ENCODE data around the gene ASB5. TPM values are rescaled to one million over a fixed set of nuclear protein-coding genes. Genes with fewer than 3 reads are reported as not detected.
"Not testable (repeated sequence)": the region's sequence is repeated elsewhere in the genome, so short reads cannot be mapped to it uniquely, and the experiment has no call there.

Gene ASB5
- total and polyA plus RNA-seq, 2 of the 8 experiments (the other 6 are each of a cell fraction or from before 2014, with no cell fraction given): 0.02 TPM; not detected in 1

- peak overlapping the region in 1 of 2 experiments; percentile 28; a peak in 1 of 4 replicates for H3K4me2 ChIP-seq (ENCODE audit: insufficient read depth in 1 of 2, low read depth in 2 of 2, low read length in 2 of 2)
- H3K23ac ChIP-seq (ENCODE audit: insufficient read length); H3K27ac ChIP-seq (ENCODE audit: low read depth, low read length); H4K8ac ChIP-seq (ENCODE audit: extremely low read depth, insufficient read depth, low read length); H2AFZ ChIP-seq (ENCODE audit: low read length); H2AK5ac ChIP-seq (ENCODE audit: low read depth, low read length); H4K91ac ChIP-seq (replicated peaks; ENCODE audit: insufficient read length, low read length); H3K9me3 ChIP-seq (ENCODE audit: insufficient read depth in 2 of 2, low read depth in 1 of 2, low read length in 1 of 2); H2BK5ac ChIP-seq (ENCODE audit: low read depth, low read length); H3K79me2 ChIP-seq (ENCODE audit: control insufficient read depth in 1 of 2, insufficient read depth in 2 of 2, low read length in 2 of 2); H2BK12ac ChIP-seq (ENCODE audit: low read depth, low read length); H3K27me3 ChIP-seq (replicated peaks in 1 of 4; ENCODE audit: control insufficient read depth in 3 of 4, extremely low read depth in 1 of 4, insufficient read depth in 3 of 4, low read length in 3 of 4); POLR2A ChIA-PET (ENCODE audit: partially characterized antibody); DNase-seq (ENCODE audit: low read depth in 1 of 2, low spot score in 2 of 2); H3K36me3 ChIP-seq (ENCODE audit: control insufficient read depth in 2 of 4, insufficient read depth in 4 of 4, low read length in 3 of 4); H3K23me2 ChIP-seq (ENCODE audit: low read depth, low read length); H3K4me1 ChIP-seq (replicated peaks in 1 of 4; ENCODE audit: control insufficient read depth in 3 of 4, insufficient read depth in 4 of 4, low read length in 3 of 4); H4K5ac ChIP-seq (ENCODE audit: insufficient read length, low read depth, low read length); H3K14ac ChIP-seq (ENCODE audit: insufficient read length); CTCF ChIA-PET (ENCODE audit: partially characterized antibody); H2BK120ac ChIP-seq (replicated peaks; ENCODE audit: low read depth, low read length); H4K20me1 ChIP-seq (replicated peaks in 1 of 2; ENCODE audit: control insufficient read depth in 1 of 2, insufficient read depth in 2 of 2, low read length in 2 of 2); H3K79me1 ChIP-seq (ENCODE audit: low read depth, low read length); FAIRE-seq; H3K4me3 ChIP-seq (ENCODE audit: extremely low read depth in 1 of 4, insufficient read depth in 2 of 4, low read depth in 3 of 4, low read length in 4 of 4); H2BK15ac ChIP-seq (ENCODE audit: low read length); H3K9ac ChIP-seq (replicated peaks in 1 of 4; ENCODE audit: extremely low read depth in 1 of 4, low read depth in 3 of 4, low read length in 3 of 4); H3K4ac ChIP-seq (replicated peaks; ENCODE audit: insufficient read length, low read depth, low read length); H3K56ac ChIP-seq (replicated peaks; ENCODE audit: insufficient read length, low read depth, low read length); H3K18ac ChIP-seq (ENCODE audit: extremely low read depth, low read length); H2BK20ac ChIP-seq (ENCODE audit: low read length): not testable (repeated sequence)
- 0 out of 2 replicates have a peak, but pooled peaks have one; percentile 8 for TF ChIP-seq CEBPB (IDR thresholded peaks at IDR 0.05; ENCODE audit: low read depth, low read length)
- 39% methylated on average over 5 of the region's 5 CpGs; no CpG with 5 or more reads in 1 of the 2 experiments for WGBS, 2 experiments (ENCODE audit: extremely low coverage in 1 of 2, insufficient coverage in 1 of 2, insufficient read length in 1 of 2, insufficient replicate concordance in 2 of 2, low coverage in 1 of 2, low lambda C conversion rate in 2 of 2, missing lambda C conversion rate in 1 of 2)
Observed at GRCh38 chr4:176295907-176296306, 26.9 kb upstream of the ASB5 start.

All from H1 (cell line).